ENCODE results near the gene ALKBH4.

The ALKBH4 gene

GRCh38 chr7:102446387-102447156 is 18.1 kb downstream of the ALKBH4 start:
- Histone ChIP-seq H3K4me3 (ENCODE audit: low read depth, low read length) (no peak overlapping the region), H3K27ac (no peak overlapping the region), H3K9me3 (ENCODE audit: severe bottlenecking) (no peaks in the 10 kb centered on the region), H3K27me3 (ENCODE audit: insufficient read depth, low read depth, severe bottlenecking) (no peaks in the 10 kb centered on the region), H3K36me3 (peaks cover 57% of the 10 kb centered on the region)
- no peak for DNase-seq
- no peak for TF ChIP-seq CTCF (IDR thresholded peaks at IDR 0.05; ENCODE audit: low read depth, low read length)

GRCh38 chr7:102445674-102446071 is 19.0 kb downstream of the ALKBH4 start:
- no peaks in the 10 kb centered on the region for H3K27me3 ChIP-seq (ENCODE audit: insufficient read depth, low read depth, severe bottlenecking)
- no peak overlapping the region for H3K27ac ChIP-seq
- H3K4me3 ChIP-seq (ENCODE audit: low read depth, low read length) = no peak overlapping the region
- no peak for DNase-seq
- peaks cover 60% of the 10 kb centered on the region for H3K36me3 ChIP-seq
- TF ChIP-seq CTCF (IDR thresholded peaks at IDR 0.05; ENCODE audit: low read depth, low read length) = no peak
- no peaks in the 10 kb centered on the region for H3K9me3 ChIP-seq (ENCODE audit: severe bottlenecking)

- Histone ChIP-seq H3K9me3 (ENCODE audit: severe bottlenecking) (no peaks in the 10 kb centered on the region), H3K36me3 (peaks cover 66% of the 10 kb centered on the region), H3K27me3 (ENCODE audit: insufficient read depth, low read depth, severe bottlenecking) (no peaks in the 10 kb centered on the region), H3K4me3 (ENCODE audit: low read depth, low read length) (no peak overlapping the region), H3K27ac (peak overlapping the region; percentile 31; the same call in 1 of the 2 replicates)
- TF ChIP-seq CTCF (IDR thresholded peaks at IDR 0.05; ENCODE audit: low read depth, low read length) = no peak
- no peak for DNase-seq
Observed at GRCh38 chr7:102444961-102445673, 19.5 kb downstream of the ALKBH4 start.

GRCh38 chr7:102439963-102440795 is 24.5 kb downstream of the ALKBH4 start:
- Histone ChIP-seq H3K27me3 (ENCODE audit: insufficient read depth, low read depth, severe bottlenecking) (no peaks in the 10 kb centered on the region), H3K27ac (peak overlapping the region; percentile 79), H3K36me3 (peaks cover 59% of the 10 kb centered on the region), H3K9me3 (ENCODE audit: severe bottlenecking) (no peaks in the 10 kb centered on the region), H3K4me3 (ENCODE audit: low read depth, low read length) (no peak overlapping the region)
- DNase-seq = no peak
- no peak for TF ChIP-seq CTCF (IDR thresholded peaks at IDR 0.05; ENCODE audit: low read depth, low read length)

- no peak overlapping the region; the same call in 1 of the 2 replicates for H3K27ac ChIP-seq
- peaks cover 36% of the 10 kb centered on the region for H3K36me3 ChIP-seq
- H3K4me3 ChIP-seq (ENCODE audit: low read depth, low read length) = no peak overlapping the region
- no peaks in the 10 kb centered on the region for H3K9me3 ChIP-seq (ENCODE audit: severe bottlenecking)
- no peak for TF ChIP-seq CTCF (IDR thresholded peaks at IDR 0.05; ENCODE audit: low read depth, low read length)
- no peak for DNase-seq
- no peaks in the 10 kb centered on the region for H3K27me3 ChIP-seq (ENCODE audit: insufficient read depth, low read depth, severe bottlenecking)
Observed at GRCh38 chr7:102436118-102436517, 28.5 kb downstream of the ALKBH4 start.
